ENCODE results near the gene DDB1. TPM values are rescaled to one million over a fixed set of nuclear protein-coding genes. Genes with fewer than 3 reads are reported as not detected.

DDB1 gene
- total and polyA plus RNA-seq, 10 of the 15 experiments (the other 5 are each of a cell fraction or from before 2014, with no cell fraction given), result 136 to 272 (median 216) TPM

DNA sequence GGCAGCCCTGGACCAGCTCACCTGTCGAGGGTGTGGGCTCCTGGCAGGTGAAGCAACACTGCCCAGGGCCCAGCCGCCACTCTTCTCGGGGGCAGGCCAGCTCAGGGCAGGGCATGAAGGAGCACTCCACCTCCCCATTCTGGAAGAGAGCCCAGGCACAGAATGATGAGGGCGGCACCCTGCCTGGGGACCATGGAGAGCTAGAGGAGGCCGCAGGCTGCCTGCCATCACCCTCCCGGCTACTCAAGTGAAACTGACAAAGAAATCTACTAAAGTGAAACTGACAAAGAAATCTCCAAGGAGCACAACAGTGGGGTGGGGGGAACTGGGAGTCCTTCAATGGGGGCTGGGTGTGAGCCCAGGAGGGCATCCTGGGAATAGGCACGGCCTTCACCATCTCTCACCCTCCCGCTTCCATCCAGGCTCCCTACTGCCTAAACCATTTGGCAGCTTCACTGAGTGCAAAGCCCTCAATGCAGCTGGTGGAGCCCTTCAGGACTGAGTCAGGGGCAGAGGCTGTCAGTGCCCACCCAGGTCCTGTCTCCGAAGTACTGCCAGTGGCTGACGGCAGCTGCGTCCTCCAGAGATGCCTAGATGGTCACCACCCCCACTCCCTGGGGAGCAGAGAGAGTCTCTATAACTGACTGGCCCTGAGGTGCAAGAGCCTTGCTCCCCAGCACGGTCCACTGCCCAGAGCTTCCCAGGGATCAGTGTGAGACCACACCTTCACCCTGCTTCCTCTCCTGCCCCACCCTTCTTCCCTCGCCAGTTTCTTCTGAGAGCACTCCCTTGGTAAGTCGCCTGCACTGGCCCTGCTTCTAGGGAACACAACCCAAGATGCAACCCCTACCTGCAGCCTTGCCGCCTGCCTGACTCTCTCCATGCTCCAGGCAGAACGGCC is 59.5 kb downstream of the DDB1 start:
- ATAC-seq (no peak), FAIRE-seq (no peak), DNase-seq (ENCODE audit: low read depth, low spot score) (no peak)
- ChIA-PET POLR2A (no interaction called here), RAD21 (ENCODE audit: unreplicated experiment) (no interaction called here), CTCF (interaction anchor here (0.6 kb wide), 1 partner anchor 120 kb away, joined by 3 read pairs; no protein-coding TSS in a partner anchor), SMC1A (ENCODE audit: uncharacterized antibody, unreplicated experiment) (no interaction called here)
- 40% methylated on average over 15 of the region's 16 CpGs for WGBS (ENCODE audit: insufficient coverage, insufficient replicate concordance, low lambda C conversion rate, missing lambda C conversion rate)
- in situ Hi-C loops (cut with MboI), result no loop called here
- Histone ChIP-seq H3K27me3 (replicated peaks in 1 of 2; ENCODE audit: control insufficient read depth in 2 of 2, insufficient read depth in 2 of 2, low read length in 1 of 2) (no peaks in the 10 kb centered on the region), H3K4me2 (ENCODE audit: control insufficient read depth, insufficient read depth) (no peak overlapping the region), H3K9me3 (replicated peaks; ENCODE audit: control insufficient read depth, insufficient read depth, low read length) (no peaks in the 10 kb centered on the region), H2AFZ (ENCODE audit: control insufficient read depth, low read depth, low read length) (no peak overlapping the region), H3K27ac (ENCODE audit: control insufficient read depth, insufficient read depth) (no peak overlapping the region), H3K9ac (ENCODE audit: control insufficient read depth, insufficient read depth, low read length) (no peak overlapping the region), H3K79me2 (ENCODE audit: control insufficient read depth, insufficient read depth, low read length) (no peaks in the 10 kb centered on the region), H3K36me3 (ENCODE audit: control insufficient read depth in 2 of 2, insufficient read depth in 2 of 2, low read length in 1 of 2) (no peaks in the 10 kb centered on the region), H4K20me1 (ENCODE audit: control insufficient read depth, insufficient read depth) (no peaks in the 10 kb centered on the region), H3K4me1 (ENCODE audit: control insufficient read depth, insufficient read depth, low read length) (no peaks in the 10 kb centered on the region), H3K4me3 (no peak overlapping the region)
- intact Hi-C loops (cut with micrococcal nuclease; ENCODE audit: unreplicated experiment), result no loop called here
- TF ChIP-seq ZNF274 (IDR thresholded peaks at IDR 0.05; ENCODE audit: insufficient read depth, insufficient read length) (no peak), CHD4 (IDR thresholded peaks at IDR 0.05) (no peak), ZNF384 (IDR thresholded peaks at IDR 0.05; ENCODE audit: borderline replicate concordance, low read depth, low read length) (no peak), PAX8 (IDR thresholded peaks at IDR 0.05) (no peak), RAD21 (IDR thresholded peaks at IDR 0.05; ENCODE audit: insufficient read depth, low read depth, low read length) (no peak), YBX1 (IDR thresholded peaks at IDR 0.05) (no peak), POLR2AphosphoS5 (IDR thresholded peaks at IDR 0.05; ENCODE audit: low read length) (no peak), SMC3 (IDR thresholded peaks at IDR 0.05; ENCODE audit: borderline replicate concordance, low read length) (no peak), IKZF1 (conservative IDR thresholded peaks at IDR 0.05) (no peak), IKZF2 (IDR thresholded peaks at IDR 0.05) (no peak), FOXK2 (IDR thresholded peaks at IDR 0.05) (no peak), HDAC2 (IDR thresholded peaks at IDR 0.05) (no peak)
- TF ChIP-seq, protein P1, sequence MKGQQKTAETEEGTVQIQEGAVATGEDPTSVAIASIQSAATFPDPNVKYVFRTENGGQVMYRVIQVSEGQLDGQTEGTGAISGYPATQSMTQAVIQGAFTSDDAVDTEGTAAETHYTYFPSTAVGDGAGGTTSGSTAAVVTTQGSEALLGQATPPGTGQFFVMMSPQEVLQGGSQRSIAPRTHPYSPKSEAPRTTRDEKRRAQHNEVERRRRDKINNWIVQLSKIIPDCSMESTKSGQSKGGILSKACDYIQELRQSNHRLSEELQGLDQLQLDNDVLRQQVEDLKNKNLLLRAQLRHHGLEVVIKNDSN (IDR thresholded peaks at IDR 0.05; ENCODE audit: borderline replicate concordance, extremely low read length, insufficient read depth, low read depth, low read length), result no peak
- TF ChIP-seq, protein P2, sequence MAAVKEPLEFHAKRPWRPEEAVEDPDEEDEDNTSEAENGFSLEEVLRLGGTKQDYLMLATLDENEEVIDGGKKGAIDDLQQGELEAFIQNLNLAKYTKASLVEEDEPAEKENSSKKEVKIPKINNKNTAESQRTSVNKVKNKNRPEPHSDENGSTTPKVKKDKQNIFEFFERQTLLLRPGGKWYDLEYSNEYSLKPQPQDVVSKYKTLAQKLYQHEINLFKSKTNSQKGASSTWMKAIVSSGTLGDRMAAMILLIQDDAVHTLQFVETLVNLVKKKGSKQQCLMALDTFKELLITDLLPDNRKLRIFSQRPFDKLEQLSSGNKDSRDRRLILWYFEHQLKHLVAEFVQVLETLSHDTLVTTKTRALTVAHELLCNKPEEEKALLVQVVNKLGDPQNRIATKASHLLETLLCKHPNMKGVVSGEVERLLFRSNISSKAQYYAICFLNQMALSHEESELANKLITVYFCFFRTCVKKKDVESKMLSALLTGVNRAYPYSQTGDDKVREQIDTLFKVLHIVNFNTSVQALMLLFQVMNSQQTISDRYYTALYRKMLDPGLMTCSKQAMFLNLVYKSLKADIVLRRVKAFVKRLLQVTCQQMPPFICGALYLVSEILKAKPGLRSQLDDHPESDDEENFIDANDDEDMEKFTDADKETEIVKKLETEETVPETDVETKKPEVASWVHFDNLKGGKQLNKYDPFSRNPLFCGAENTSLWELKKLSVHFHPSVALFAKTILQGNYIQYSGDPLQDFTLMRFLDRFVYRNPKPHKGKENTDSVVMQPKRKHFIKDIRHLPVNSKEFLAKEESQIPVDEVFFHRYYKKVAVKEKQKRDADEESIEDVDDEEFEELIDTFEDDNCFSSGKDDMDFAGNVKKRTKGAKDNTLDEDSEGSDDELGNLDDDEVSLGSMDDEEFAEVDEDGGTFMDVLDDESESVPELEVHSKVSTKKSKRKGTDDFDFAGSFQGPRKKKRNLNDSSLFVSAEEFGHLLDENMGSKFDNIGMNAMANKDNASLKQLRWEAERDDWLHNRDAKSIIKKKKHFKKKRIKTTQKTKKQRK (IDR thresholded peaks at IDR 0.05; ENCODE audit: low read depth, low read length), result no peak
- TF ChIP-seq, protein P3, sequence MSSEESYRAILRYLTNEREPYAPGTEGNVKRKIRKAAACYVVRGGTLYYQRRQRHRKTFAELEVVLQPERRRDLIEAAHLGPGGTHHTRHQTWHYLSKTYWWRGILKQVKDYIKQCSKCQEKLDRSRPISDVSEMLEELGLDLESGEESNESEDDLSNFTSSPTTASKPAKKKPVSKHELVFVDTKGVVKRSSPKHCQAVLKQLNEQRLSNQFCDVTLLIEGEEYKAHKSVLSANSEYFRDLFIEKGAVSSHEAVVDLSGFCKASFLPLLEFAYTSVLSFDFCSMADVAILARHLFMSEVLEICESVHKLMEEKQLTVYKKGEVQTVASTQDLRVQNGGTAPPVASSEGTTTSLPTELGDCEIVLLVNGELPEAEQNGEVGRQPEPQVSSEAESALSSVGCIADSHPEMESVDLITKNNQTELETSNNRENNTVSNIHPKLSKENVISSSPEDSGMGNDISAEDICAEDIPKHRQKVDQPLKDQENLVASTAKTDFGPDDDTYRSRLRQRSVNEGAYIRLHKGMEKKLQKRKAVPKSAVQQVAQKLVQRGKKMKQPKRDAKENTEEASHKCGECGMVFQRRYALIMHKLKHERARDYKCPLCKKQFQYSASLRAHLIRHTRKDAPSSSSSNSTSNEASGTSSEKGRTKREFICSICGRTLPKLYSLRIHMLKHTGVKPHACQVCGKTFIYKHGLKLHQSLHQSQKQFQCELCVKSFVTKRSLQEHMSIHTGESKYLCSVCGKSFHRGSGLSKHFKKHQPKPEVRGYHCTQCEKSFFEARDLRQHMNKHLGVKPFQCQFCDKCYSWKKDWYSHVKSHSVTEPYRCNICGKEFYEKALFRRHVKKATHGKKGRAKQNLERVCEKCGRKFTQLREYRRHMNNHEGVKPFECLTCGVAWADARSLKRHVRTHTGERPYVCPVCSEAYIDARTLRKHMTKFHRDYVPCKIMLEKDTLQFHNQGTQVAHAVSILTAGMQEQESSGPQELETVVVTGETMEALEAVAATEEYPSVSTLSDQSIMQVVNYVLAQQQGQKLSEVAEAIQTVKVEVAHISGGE (CRISPR knock-in tag; IDR thresholded peaks at IDR 0.05), result no peak
- no TSS peak for BruUV-seq (replicated peaks)

Measured in GM12878 (cell line).